ENCODE results near the gene BRINP2. TPM values are rescaled to one million over a fixed set of nuclear protein-coding genes. Genes with fewer than 3 reads are reported as not detected.
"Not testable (repeated sequence)": the region's sequence is repeated elsewhere in the genome, so short reads cannot be mapped to it uniquely, and the experiment has no call there.

Gene BRINP2
- total RNA-seq, 1 experiment from 2014 or later, result 19.0 TPM

- in situ Hi-C loops (cut with HindIII; ENCODE audit: low pct_unique_long_range_greater_than_20kb, low sequenced_read_pairs), result no loop called here
- no peak for DNase-seq (ENCODE audit: low read depth)
Observed at GRCh38 chr1:177301425-177302124, 130.8 kb downstream of the BRINP2 start.

- in situ Hi-C loops (cut with HindIII; ENCODE audit: low pct_unique_long_range_greater_than_20kb, low sequenced_read_pairs), result no loop called here
- no peak for DNase-seq (ENCODE audit: low read depth)
Observed at GRCh38 chr1:177302357-177303044, 131.7 kb downstream of the BRINP2 start.

- in situ Hi-C loops (cut with HindIII; ENCODE audit: low pct_unique_long_range_greater_than_20kb, low sequenced_read_pairs), result no loop called here
- DNase-seq (ENCODE audit: low read depth), result no peak
Observed at GRCh38 chr1:177305040-177306018, 134.6 kb downstream of the BRINP2 start.

- in situ Hi-C loops (cut with HindIII; ENCODE audit: low pct_unique_long_range_greater_than_20kb, low sequenced_read_pairs), result no loop called here
- DNase-seq (ENCODE audit: low read depth), result no peak
Observed at GRCh38 chr1:177306019-177306415, 135.3 kb downstream of the BRINP2 start.

- no peak for DNase-seq (ENCODE audit: low read depth)
Observed at GRCh38 chr1:177306981-177307380, 136.2 kb downstream of the BRINP2 start.

GRCh38 chr1:177307771-177308170 lies 137.0 kb downstream of the BRINP2 start:
- in situ Hi-C loops (cut with HindIII; ENCODE audit: low pct_unique_long_range_greater_than_20kb, low sequenced_read_pairs), result no loop called here
- no peak for DNase-seq (ENCODE audit: low read depth)

More at GRCh38 chr1:177306981-177307380, 136.2 kb downstream of the BRINP2 start:
- in situ Hi-C loops (cut with HindIII; ENCODE audit: low pct_unique_long_range_greater_than_20kb, low sequenced_read_pairs), result no loop called here

GRCh38 chr1:177309880-177310279 lies 139.1 kb downstream of the BRINP2 start:
- no peak for DNase-seq (ENCODE audit: low read depth)
- in situ Hi-C loops (cut with HindIII; ENCODE audit: low pct_unique_long_range_greater_than_20kb, low sequenced_read_pairs), result no loop called here

GRCh38 chr1:177310326-177310725 lies 139.6 kb downstream of the BRINP2 start:
- DNase-seq (ENCODE audit: low read depth), result no peak
- in situ Hi-C loops (cut with HindIII; ENCODE audit: low pct_unique_long_range_greater_than_20kb, low sequenced_read_pairs), result no loop called here

GRCh38 chr1:177311111-177311510 lies 140.4 kb downstream of the BRINP2 start:
- DNase-seq (ENCODE audit: low read depth), result no peak
- in situ Hi-C loops (cut with HindIII; ENCODE audit: low pct_unique_long_range_greater_than_20kb, low sequenced_read_pairs), result no loop called here

- in situ Hi-C loops (cut with HindIII; ENCODE audit: low pct_unique_long_range_greater_than_20kb, low sequenced_read_pairs), result no loop called here
- DNase-seq (ENCODE audit: low read depth), result no peak
Observed at GRCh38 chr1:177311586-177311985, 140.8 kb downstream of the BRINP2 start.

- in situ Hi-C loops (cut with HindIII; ENCODE audit: low pct_unique_long_range_greater_than_20kb, low sequenced_read_pairs), result no loop called here
- DNase-seq (ENCODE audit: low read depth), result no peak
Observed at GRCh38 chr1:177315261-177315660, 144.5 kb downstream of the BRINP2 start.

GRCh38 chr1:177315761-177316160 lies 145.0 kb downstream of the BRINP2 start:
- DNase-seq (ENCODE audit: low read depth), result no peak
- in situ Hi-C loops (cut with HindIII; ENCODE audit: low pct_unique_long_range_greater_than_20kb, low sequenced_read_pairs), result no loop called here

GRCh38 chr1:177321434-177321833 lies 150.7 kb downstream of the BRINP2 start:
- in situ Hi-C loops (cut with HindIII; ENCODE audit: low pct_unique_long_range_greater_than_20kb, low sequenced_read_pairs), result not testable (repeated sequence)

GRCh38 chr1:177328251-177328650 lies 157.5 kb downstream of the BRINP2 start:
- no peak for DNase-seq (ENCODE audit: low read depth)
- in situ Hi-C loops (cut with HindIII; ENCODE audit: low pct_unique_long_range_greater_than_20kb, low sequenced_read_pairs), result no loop called here

More at GRCh38 chr1:177321434-177321833, 150.7 kb downstream of the BRINP2 start:
- DNase-seq (ENCODE audit: low read depth), result not testable (repeated sequence)

GRCh38 chr1:177329871-177330270 lies 159.1 kb downstream of the BRINP2 start:
- no peak for DNase-seq (ENCODE audit: low read depth)
- in situ Hi-C loops (cut with HindIII; ENCODE audit: low pct_unique_long_range_greater_than_20kb, low sequenced_read_pairs), result no loop called here
